PFSK-1 (cell line): ENCODE measurements around the gene KDM2A.

Experiments used
- FOXP2 ChIP-seq: optimal IDR thresholded peaks from 2 replicates; pipeline ENCODE3; 2011; ENCODE audit warnings: borderline replicate concordance, control low read depth, inconsistent platforms; ENCODE audit not compliant: insufficient read depth; ENCODE audit errors: extremely low read length, extremely low read depth
- POLR2AphosphoS5 ChIP-seq: IDR thresholded peaks from 2 replicates; pipeline ENCODE4 v1.6.1; 2012; ENCODE audit warnings: low read depth, mild to moderate bottlenecking, control low read depth, low read length, moderate library complexity
- REST ChIP-seq, 2 experiments: IDR thresholded peaks; 2 replicates each; pipeline versions ENCODE4 v1.6.1 to v1.8.0; 2011 to 2012; ENCODE audit warnings: low read depth in 2 of 2, low read length in 2 of 2, control low read depth in 1 of 2, inconsistent platforms in 1 of 2, mild to moderate bottlenecking in 1 of 2, moderate library complexity in 1 of 2; ENCODE audit not compliant: insufficient read depth in 1 of 2
- SIN3A ChIP-seq: IDR thresholded peaks from 2 replicates; pipeline ENCODE4 v1.6.1; 2012; ENCODE audit warnings: mild to moderate bottlenecking, low read length, moderate library complexity, borderline replicate concordance; ENCODE audit not compliant: insufficient read depth
- TAF1 ChIP-seq: IDR thresholded peaks from 2 replicates; pipeline ENCODE4 v1.6.1; 2012; ENCODE audit warnings: low read length, control low read depth, borderline replicate concordance; ENCODE audit not compliant: insufficient read depth

The KDM2A gene

GRCh38 chr11:67098799-67099429, 20.1 kb upstream of the KDM2A start:
- TF ChIP-seq FOXP2 (no peak), SIN3A (no peak), POLR2AphosphoS5 (no peak), TAF1 (no peak), REST (IDR thresholded peaks at IDR 0.05; ENCODE audit: insufficient read depth in 1 of 2, low read depth in 2 of 2, low read length in 2 of 2) (no peak)

GRCh38 chr11:67099831-67100324, 19.2 kb upstream of the KDM2A start:
- TF ChIP-seq SIN3A, result no peak
- TF ChIP-seq TAF1, result no peak
- no peak for TF ChIP-seq POLR2AphosphoS5
- TF ChIP-seq REST (IDR thresholded peaks at IDR 0.05; ENCODE audit: insufficient read depth in 1 of 2, low read depth in 2 of 2, low read length in 2 of 2), result no peak
- no peak for TF ChIP-seq FOXP2

GRCh38 chr11:67102664-67103063, 16.4 kb upstream of the KDM2A start:
- no peak for TF ChIP-seq REST (IDR thresholded peaks at IDR 0.05; ENCODE audit: insufficient read depth in 1 of 2, low read depth in 2 of 2, low read length in 2 of 2)

- TF ChIP-seq SIN3A (no peak), TAF1 (no peak), FOXP2 (no peak), REST (IDR thresholded peaks at IDR 0.05; ENCODE audit: insufficient read depth in 1 of 2, low read depth in 2 of 2, low read length in 2 of 2) (no peak), POLR2AphosphoS5 (no peak)
These were observed 13.1 kb upstream of the KDM2A start for GRCh38 chr11:67105964-67106363.

GRCh38 chr11:67111261-67111660, 7.8 kb upstream of the KDM2A start:
- TF ChIP-seq POLR2AphosphoS5, result no peak
